ENCODE data around the gene COQ5.
"Not testable (repeated sequence)": the region's sequence is repeated elsewhere in the genome, so short reads cannot be mapped to it uniquely, and the experiment has no call there.

The COQ5 gene

GRCh38 chr12:120522568-120522967 is 6.4 kb downstream of the COQ5 start:
- DNase-seq: no peak

- DNase-seq: not testable (repeated sequence)
These were observed 9.6 kb downstream of the COQ5 start for GRCh38 chr12:120519324-120519723.

- DNase-seq: no peak
These were observed 13.5 kb downstream of the COQ5 start for GRCh38 chr12:120515496-120515895.

- no peak for DNase-seq
These were observed 15.0 kb downstream of the COQ5 start for GRCh38 chr12:120514002-120514401.

- no peak for DNase-seq
These were observed 20.4 kb downstream of the COQ5 start for GRCh38 chr12:120508537-120508936.

- no peak for DNase-seq
These were observed 24.4 kb downstream of the COQ5 start for GRCh38 chr12:120504587-120504986.

GRCh38 chr12:120500581-120500980 is 28.4 kb downstream of the COQ5 start:
- no peak for DNase-seq

GRCh38 chr12:120498870-120499515 is 30.0 kb downstream of the COQ5 start:
- DNase-seq: no peak

GRCh38 chr12:120497524-120498150 is 31.3 kb downstream of the COQ5 start:
- no peak for DNase-seq

- peak; percentile 42 to 57 for DNase-seq
These were observed 32.3 kb downstream of the COQ5 start for GRCh38 chr12:120496413-120497340.

- DNase-seq: peak; percentile 99
These were observed 33.1 kb downstream of the COQ5 start, which contains the start of gene DYNLL1 for GRCh38 chr12:120495731-120496412. Gene DYNLL1 (plus strand): TSS chr12:120496113. CDS start chr12:120496422, 309 bp downstream.

- no peak for DNase-seq
These were observed 33.7 kb downstream of the COQ5 start for GRCh38 chr12:120495186-120495730.

- no peak for DNase-seq
These were observed 38.0 kb downstream of the COQ5 start for GRCh38 chr12:120490833-120491512.

GRCh38 chr12:120490325-120490724 is 38.6 kb downstream of the COQ5 start:
- no peak for DNase-seq

- no peak for DNase-seq
These were observed 39.9 kb downstream of the COQ5 start for GRCh38 chr12:120489018-120489417.

- DNase-seq: no peak
These were observed 40.8 kb downstream of the COQ5 start for GRCh38 chr12:120488057-120488640.

GRCh38 chr12:120487552-120487951 is 41.4 kb downstream of the COQ5 start:
- DNase-seq: not testable (repeated sequence)

GRCh38 chr12:120485961-120486881 is 42.7 kb downstream of the COQ5 start:
- DNase-seq: no peak

- DNase-seq: no peak
These were observed 45.3 kb downstream of the COQ5 start for GRCh38 chr12:120483621-120484020.

GRCh38 chr12:120481022-120481767 is 47.8 kb downstream of the COQ5 start:
- DNase-seq: no peak

Measured in activated CD4-positive, alpha-beta T cell treated with anti-CD3 and anti-CD28 coated beads, Interleukin-2, amount 50 U/mL, for 48 hours (primary cell).